GM12878 (cell line): Measurements from ENCODE around the gene DUSP7. TPM values are rescaled to one million over a fixed set of nuclear protein-coding genes. Genes with fewer than 3 reads are reported as not detected.

Experiments used
- ATAC-seq: fragments of 200-7000 bp; cut with Tn5 transposase; 3 replicates; pipeline ENCODE4 v1.9.1; 2020; ENCODE audit warnings: mild to moderate bottlenecking, moderate library complexity
- BruUV-seq: library from RNA; stranded (reverse); fragments of 400-500 nt; replicated peaks from 2 replicates; lab custom pipeline; 2021; lab: Mats Ljungman, UMichigan
- CTCF ChIA-PET: fragments of 300-600 bp; sonication (Branson Sonifier 250); formaldehyde crosslinking; extraction: SDS; loops from one replicate; lab custom pipeline; 2021; ENCODE audit warnings: inconsistent platforms; lab: Yijun Ruan, JAX
- POLR2A ChIA-PET: fragments of 350-600 bp; formaldehyde crosslinking; extraction: SDS; loops from one replicate; lab custom pipeline; 2021; ENCODE audit warnings: inconsistent platforms; lab: Charles Lee
- RAD21 ChIA-PET: fragments of 300-600 bp; sonication (Branson Sonifier 250); formaldehyde crosslinking; loops from one replicate; lab custom pipeline; 2023; ENCODE audit warnings: antibody characterized with exemption; ENCODE audit not compliant: unreplicated experiment; lab: Charles Lee
- SMC1A ChIA-PET: fragments of 300-600 bp; sonication (Branson Sonifier 250); formaldehyde crosslinking; loops from one replicate; lab custom pipeline; 2023; ENCODE audit not compliant: unreplicated experiment, uncharacterized antibody; lab: Charles Lee
- DNase-seq: peaks from one replicate; pipeline ENCODE4 v3.0.0-alpha.2; 2011; ENCODE audit warnings: low read depth, low spot score
- FAIRE-seq: peaks from 3 replicates; lab custom pipeline; 2011; peaks lifted over from hg19 to GRCh38; lab: Jason Lieb, UNC
- H2AFZ ChIP-seq: 2 replicates; pipeline ENCODE4 v1.6.0; 2011; ENCODE audit warnings: low read depth, low read length, control low read depth; ENCODE audit not compliant: control insufficient read depth
- H3K27ac ChIP-seq: 2 replicates; pipeline ENCODE4 v1.5.1; 2011; ENCODE audit warnings: control low read depth; ENCODE audit not compliant: control insufficient read depth, insufficient read depth
- H3K27me3 ChIP-seq, 2 experiments: replicated peaks in 1 of 2; 2 replicates each; pipeline versions ENCODE4 v1.6.0 to v1.6.1; 2011; ENCODE audit warnings: low read length in 1 of 2; ENCODE audit not compliant: control insufficient read depth in 2 of 2, insufficient read depth in 2 of 2
- H3K36me3 ChIP-seq, 2 experiments: 2 replicates each; pipeline ENCODE4 v1.5.1; 2011; ENCODE audit warnings: low read length in 1 of 2; ENCODE audit not compliant: control insufficient read depth in 2 of 2, insufficient read depth in 2 of 2
- H3K4me1 ChIP-seq: 2 replicates; pipeline ENCODE4 v1.6.1; 2011; ENCODE audit warnings: mild to moderate bottlenecking, low read length, moderate library complexity, mixed read lengths; ENCODE audit not compliant: control insufficient read depth, insufficient read depth
- H3K4me2 ChIP-seq: 2 replicates; pipeline ENCODE4 v1.6.0; 2011; ENCODE audit warnings: control low read depth; ENCODE audit not compliant: control insufficient read depth, insufficient read depth
- H3K4me3 ChIP-seq: fragments of 200-600 bp; sonication (generic); 2 replicates; pipeline ENCODE4 v1.5.1; 2016
- H3K79me2 ChIP-seq: 2 replicates; pipeline ENCODE4 v1.6.0; 2011; ENCODE audit warnings: low read length; ENCODE audit not compliant: control insufficient read depth, insufficient read depth
- H3K9ac ChIP-seq: 2 replicates; pipeline ENCODE4 v1.8.0; 2011; ENCODE audit warnings: low read length, control low read depth, mixed read lengths; ENCODE audit not compliant: control insufficient read depth, insufficient read depth
- H3K9me3 ChIP-seq: replicated peaks from 3 replicates; pipeline ENCODE4 v1.5.1; 2011; ENCODE audit warnings: mild to moderate bottlenecking, low read length; ENCODE audit not compliant: control insufficient read depth, insufficient read depth
- H4K20me1 ChIP-seq: 2 replicates; pipeline ENCODE4 v1.6.0; 2011; ENCODE audit not compliant: control insufficient read depth, insufficient read depth
- BCL11A ChIP-seq: IDR thresholded peaks from 2 replicates; pipeline ENCODE4 v1.6.1; 2011; ENCODE audit warnings: low read depth, low read length
- BHLHE40 ChIP-seq, 2 experiments: fragments of 450-650 bp in 1 of 2; IDR thresholded peaks; 2 replicates each; pipeline ENCODE4 v1.6.1; 2011 to 2017; ENCODE audit warnings: low read depth in 2 of 2, borderline replicate concordance in 1 of 2, improper control_type of control experiment in 1 of 2, low read length in 1 of 2, mild to moderate bottlenecking in 1 of 2
- E4F1 ChIP-seq: fragments of 450-650 bp; IDR thresholded peaks from 2 replicates; pipeline ENCODE4 v1.6.1; 2018; ENCODE audit warnings: borderline replicate concordance, mild to moderate bottlenecking; ENCODE audit not compliant: partially characterized antibody
- IRF3 ChIP-seq: fragments of 450-650 bp; IDR thresholded peaks from 2 replicates; pipeline ENCODE4 v1.6.1; 2014; ENCODE audit warnings: mild to moderate bottlenecking
- JUND ChIP-seq: IDR thresholded peaks from 2 replicates; pipeline ENCODE4 v1.6.1; 2012; ENCODE audit warnings: low read depth, mild to moderate bottlenecking, low read length, improper control_type of control experiment, moderate library complexity
- MTA2 ChIP-seq: fragments of 450-650 bp; IDR thresholded peaks from 2 replicates; pipeline ENCODE4 v1.6.1; 2016; ENCODE audit warnings: low read depth, mild to moderate bottlenecking, moderate library complexity
- SIX5 ChIP-seq: IDR thresholded peaks from 2 replicates; pipeline ENCODE4 v1.6.1; 2011; ENCODE audit warnings: mild to moderate bottlenecking, low read depth, low read length, moderate library complexity; ENCODE audit not compliant: severe bottlenecking
- STAT1 ChIP-seq: fragments of 450-650 bp; conservative IDR thresholded peaks from 2 replicates; pipeline ENCODE4 v1.6.1; 2014; ENCODE audit warnings: antibody characterized with exemption, mild to moderate bottlenecking
- TCF12 ChIP-seq: IDR thresholded peaks from 2 replicates; pipeline ENCODE4 v1.6.1; 2011; ENCODE audit warnings: low read depth, mild to moderate bottlenecking, low read length
- TCF3 ChIP-seq: IDR thresholded peaks from 2 replicates; pipeline ENCODE4 v1.6.1; 2012; ENCODE audit warnings: low read depth, mild to moderate bottlenecking, low read length, borderline replicate concordance; ENCODE audit not compliant: insufficient read depth
- ZBTB11 ChIP-seq: fragments of 450-650 bp; formaldehyde crosslinking; IDR thresholded peaks from 2 replicates; pipeline ENCODE4 v1.5.0; 2022; ENCODE audit warnings: mild to moderate bottlenecking, missing genetic modification characterization
- ZNF207 ChIP-seq: fragments of 450-650 bp; IDR thresholded peaks from 2 replicates; pipeline ENCODE4 v1.6.1; 2014; ENCODE audit warnings: antibody characterized with exemption, mild to moderate bottlenecking, borderline replicate concordance
- WGBS: methylation state at CpG from one replicate; pipeline ENCODE4 v1.1.6; 2016; ENCODE audit warnings: low lambda C conversion rate; ENCODE audit not compliant: insufficient replicate concordance, insufficient coverage; ENCODE audit errors: missing lambda C conversion rate; 5-methylcytosine and 5-hydroxymethylcytosine counted together
- in situ Hi-C: fragments of 300-500 bp; cut with MboI; formaldehyde crosslinking; loops from 9 replicates; pipeline ENCODE4 v1.14.3; 2018; ENCODE audit warnings: mixed read lengths
- intact Hi-C: fragments of 100-400 bp; cut with micrococcal nuclease; formaldehyde crosslinking; loops from one replicate; pipeline ENCODE4 v1.14.2; 2022; ENCODE audit not compliant: unreplicated experiment
- polyA plus RNA-seq, 11 experiments: library from polyadenylated mRNA; depleted of rRNA in 4 of 11; unstranded in 6 of 11; stranded (reverse) in 5 of 11; fragments of >200 nt; fragmentation: Nextera tagmentation in 4 of 11; fragmentation: Illumina TruSeq in 1 of 11; extraction: Ambion mirVana in 4 of 11; extraction: Trizol in 1 of 11; gene quantifications; 1 replicate in 1 of 11; 2 replicates in 10 of 11; pipeline versions ENCODE4 v1.2.1 to v1.2.3, GENCODE V29; 2011 to 2016; ENCODE audit warnings: inconsistent platforms in 2 of 11, missing spikeins in 2 of 11, low read depth in 1 of 11
- total RNA-seq, 4 experiments: library from RNA; depleted of rRNA in 3 of 4; stranded (reverse); fragments of >200 nt in 3 of 4; fragmentation: Illumina TruSeq in 1 of 4; extraction: Trizol in 1 of 4; gene quantifications; 2 replicates each; pipeline versions ENCODE4 v1.2.1 to v1.2.3, GENCODE V29; 2013 to 2021

Gene DUSP7
- total and polyA plus RNA-seq, 10 of the 15 experiments (the other 5 are each of a cell fraction or from before 2014, with no cell fraction given): 0.73 to 17.0 (median 7.9) TPM

GRCh38 chr3:52017586-52017985 is 38.8 kb downstream of the DUSP7 start:
- no peaks in the 10 kb centered on the region for H3K27me3 ChIP-seq
- RAD21 ChIA-PET: interaction anchor here (1.5 to 7.1 kb wide), 2 partner anchors 19 to 35 kb away, joined by 7 to 70 read pairs; no protein-coding TSS in a partner anchor
- TF ChIP-seq MTA2 (no peak), SIX5 (no peak), ZBTB11 (CRISPR knock-in tag) (no peak), TCF3 (no peak), ZNF207 (no peak), BCL11A (no peak), TCF12 (no peak), JUND (no peak), E4F1 (no peak), BHLHE40 (IDR thresholded peaks at IDR 0.05; ENCODE audit: borderline replicate concordance in 1 of 2, low read depth in 2 of 2, low read length in 1 of 2) (no peak), IRF3 (no peak), STAT1 (no peak)
- H3K4me2 ChIP-seq: no peak overlapping the region
- no peaks in the 10 kb centered on the region for H4K20me1 ChIP-seq
- POLR2A ChIA-PET: interaction anchor here (0.8 to 1.2 kb wide), 2 partner anchors 19 to 39 kb away, joined by 3 to 5 read pairs; partner anchors contain the start of gene DUSP7
- 39% methylated on average over 11 of the region's 11 CpGs for WGBS
- no peaks in the 10 kb centered on the region for H3K79me2 ChIP-seq
- BruUV-seq: no TSS peak
- intact Hi-C loops: no loop called here
- FAIRE-seq: no peak
- CTCF ChIA-PET: interaction anchor here (0.6 to 8.2 kb wide), 7 partner anchors 9 to 1630 kb away, joined by 3 to 93 read pairs (median 4); partner anchors contain the start of gene DUSP7
- in situ Hi-C loops: no loop called here
- SMC1A ChIA-PET: interaction anchor here (12.8 kb wide), 1 partner anchor 37 kb away, joined by 116 read pairs; the partner anchor contains the start of gene DUSP7
- peaks cover 4% of the 10 kb centered on the region for H3K4me1 ChIP-seq
- no peak for DNase-seq
- no peak overlapping the region for H3K9ac ChIP-seq
- H2AFZ ChIP-seq: no peak overlapping the region
- no peak overlapping the region for H3K27ac ChIP-seq
- ATAC-seq: no peak
- H3K9me3 ChIP-seq: no peaks in the 10 kb centered on the region
- H3K4me3 ChIP-seq: no peak overlapping the region
- H3K36me3 ChIP-seq: no peaks in the 10 kb centered on the region
